ENCODE data around the gene ENPP3. TPM values are rescaled to one million over a fixed set of nuclear protein-coding genes. Genes with fewer than 3 reads are reported as not detected.

Gene ENPP3
- total and polyA plus RNA-seq, 2 experiments from 2014 or later: not detected

- TF ChIP-seq EZH2 (IDR thresholded peaks at IDR 0.05; ENCODE audit: low read depth, unreplicated experiment) (no peak), NANOG (IDR thresholded peaks at IDR 0.05; ENCODE audit: borderline replicate concordance) (no peak), EZH2phosphoT487 (IDR thresholded peaks at IDR 0.05; ENCODE audit: unreplicated experiment) (no peak), CTCF (conservative IDR thresholded peaks at IDR 0.05; ENCODE audit: low read depth in 2 of 2) (no peak), ZNF331 (CRISPR knock-in tag; IDR thresholded peaks at IDR 0.05; ENCODE audit: low read depth) (no peak), STAT1 (IDR thresholded peaks at IDR 0.05; ENCODE audit: unreplicated experiment) (no peak), REST (IDR thresholded peaks at IDR 0.05; ENCODE audit: unreplicated experiment) (no peak), CREB1 (CRISPR knock-in tag; IDR thresholded peaks at IDR 0.05; ENCODE audit: low read depth) (no peak), ZNF462 (CRISPR knock-in tag; IDR thresholded peaks at IDR 0.05) (no peak), ZNF114 (CRISPR knock-in tag; IDR thresholded peaks at IDR 0.05) (no peak), POLR2AphosphoS5 (IDR thresholded peaks at IDR 0.05; ENCODE audit: low read depth) (no peak), ETS1 (IDR thresholded peaks at IDR 0.05) (no peak), JUNB (IDR thresholded peaks at IDR 0.05; ENCODE audit: unreplicated experiment) (no peak)
- H3K4me2 ChIP-seq: no peak overlapping the region
- H3K79me2 ChIP-seq (replicated peaks; ENCODE audit: insufficient read depth): no peaks in the 10 kb centered on the region
- H3K27me3 ChIP-seq (ENCODE audit: insufficient read depth): no peaks in the 10 kb centered on the region; the same call in 1 of the 2 replicates
- no peaks in the 10 kb centered on the region for H3K36me3 ChIP-seq (ENCODE audit: insufficient read depth)
- H3K4me1 ChIP-seq (ENCODE audit: insufficient read depth): no peaks in the 10 kb centered on the region
- H3K9me2 ChIP-seq (ENCODE audit: insufficient read depth): no peaks in the 10 kb centered on the region
- Mint-ChIP-seq H3K4me3 (no peak overlapping the region), H3K9me3 (no peaks in the 10 kb centered on the region), H3K27ac (no peak overlapping the region), H3K4me1 (no peaks in the 10 kb centered on the region), H3K36me3 (ENCODE audit: low read depth) (no peaks in the 10 kb centered on the region), H3K27me3 (ENCODE audit: insufficient read depth, low read depth, poor library complexity) (no peaks in the 10 kb centered on the region)
- no peaks in the 10 kb centered on the region for H3F3A ChIP-seq (replicated peaks; ENCODE audit: low read depth)
- H3K27ac ChIP-seq (ENCODE audit: low read depth): no peak overlapping the region
- no peak overlapping the region for H3K4me3 ChIP-seq
- DNase-seq (ENCODE audit: low spot score) (no peak), ATAC-seq (no peak)
- no peak overlapping the region for H2AFZ ChIP-seq
- no peaks in the 10 kb centered on the region for H4K20me1 ChIP-seq (replicated peaks; ENCODE audit: insufficient read depth)
Measured at GRCh38 chr6:131646249-131646670, 9.2 kb downstream of the ENPP3 start.
